GM21528 (cell line): ENCODE data around the gene TSFM.
"Not testable (repeated sequence)": the region's sequence is repeated elsewhere in the genome, so short reads cannot be mapped to it uniquely, and the experiment has no call there.

Experiments
- ATAC-seq: cut with Tn5 transposase; IDR thresholded peaks from one replicate; pipeline ENCODE4 v1.9.1; 2021; ENCODE audit warnings: mild to moderate bottlenecking, moderate library complexity; ENCODE audit not compliant: unreplicated experiment, low FRiP score

The TSFM gene

GRCh38 chr12:57813111-57813970, 30.8 kb downstream of the TSFM start:
- ATAC-seq: no peak

- ATAC-seq: no peak
Observed at GRCh38 chr12:57813971-57814772, 31.6 kb downstream of the TSFM start.

GRCh38 chr12:57815177-57816000, 32.8 kb downstream of the TSFM start:
- no peak for ATAC-seq

- no peak for ATAC-seq
Observed at GRCh38 chr12:57816001-57816854, 33.6 kb downstream of the TSFM start.

GRCh38 chr12:57816855-57817151, 34.2 kb downstream of the TSFM start:
- ATAC-seq: no peak

- no peak for ATAC-seq
Observed at GRCh38 chr12:57817261-57817989, 34.8 kb downstream of the TSFM start.

- ATAC-seq: not testable (repeated sequence)
Observed at GRCh38 chr12:57817990-57818331, 35.4 kb downstream of the TSFM start.

- not testable (repeated sequence) for ATAC-seq
Observed at GRCh38 chr12:57820119-57820518, 37.5 kb downstream of the TSFM start.

- not testable (repeated sequence) for ATAC-seq
Observed at GRCh38 chr12:57821015-57821414, 38.4 kb downstream of the TSFM start.

GRCh38 chr12:57821474-57822214, 39.1 kb downstream of the TSFM start:
- no peak for ATAC-seq

- ATAC-seq: no peak
Observed at GRCh38 chr12:57822392-57823130, 40.0 kb downstream of the TSFM start.

- no peak for ATAC-seq
Observed at GRCh38 chr12:57823131-57823907, 40.7 kb downstream of the TSFM start.

- no peak for ATAC-seq
Observed at GRCh38 chr12:57823908-57824640, 41.5 kb downstream of the TSFM start.

GRCh38 chr12:57825451-57825850, 42.9 kb downstream of the TSFM start:
- ATAC-seq: no peak

GRCh38 chr12:57826400-57826799, 43.8 kb downstream of the TSFM start:
- ATAC-seq: no peak

GRCh38 chr12:57826966-57827365, 44.4 kb downstream of the TSFM start:
- no peak for ATAC-seq
